Stimulated activated memory B cell treated with anti-CD40 and anti-IgM and Interleukin-4, amounts not matched to agents 10 μg/mL and 1 μg/mL and 100 μg/mL, for 72 hours (primary cell): ENCODE measurements around the gene MACC1.

Experiments used
- ATAC-seq: fragments of 150-1000 bp; cut with Tn5 transposase; 2 replicates; pipeline ENCODE4 v1.10.0; 2021
- H3K27ac Mint-ChIP-seq: one replicate; pipeline ENCODE4 v1.8.0; 2022; ENCODE audit warnings: mild to moderate bottlenecking, mixed read lengths
- H3K27me3 Mint-ChIP-seq: one replicate; pipeline ENCODE4 v1.8.0; 2022; ENCODE audit warnings: mixed read lengths
- H3K36me3 Mint-ChIP-seq: one replicate; pipeline ENCODE4 v1.8.0; 2022; ENCODE audit warnings: mixed read lengths
- H3K4me1 Mint-ChIP-seq: one replicate; pipeline ENCODE4 v1.8.0; 2022; ENCODE audit warnings: mixed read lengths
- H3K4me3 Mint-ChIP-seq: one replicate; pipeline ENCODE4 v1.8.0; 2022; ENCODE audit warnings: mild to moderate bottlenecking, moderate library complexity, mixed read lengths
- H3K9me3 Mint-ChIP-seq: one replicate; pipeline ENCODE4 v1.8.0; 2022; ENCODE audit warnings: mixed read lengths

Gene MACC1, protein sequence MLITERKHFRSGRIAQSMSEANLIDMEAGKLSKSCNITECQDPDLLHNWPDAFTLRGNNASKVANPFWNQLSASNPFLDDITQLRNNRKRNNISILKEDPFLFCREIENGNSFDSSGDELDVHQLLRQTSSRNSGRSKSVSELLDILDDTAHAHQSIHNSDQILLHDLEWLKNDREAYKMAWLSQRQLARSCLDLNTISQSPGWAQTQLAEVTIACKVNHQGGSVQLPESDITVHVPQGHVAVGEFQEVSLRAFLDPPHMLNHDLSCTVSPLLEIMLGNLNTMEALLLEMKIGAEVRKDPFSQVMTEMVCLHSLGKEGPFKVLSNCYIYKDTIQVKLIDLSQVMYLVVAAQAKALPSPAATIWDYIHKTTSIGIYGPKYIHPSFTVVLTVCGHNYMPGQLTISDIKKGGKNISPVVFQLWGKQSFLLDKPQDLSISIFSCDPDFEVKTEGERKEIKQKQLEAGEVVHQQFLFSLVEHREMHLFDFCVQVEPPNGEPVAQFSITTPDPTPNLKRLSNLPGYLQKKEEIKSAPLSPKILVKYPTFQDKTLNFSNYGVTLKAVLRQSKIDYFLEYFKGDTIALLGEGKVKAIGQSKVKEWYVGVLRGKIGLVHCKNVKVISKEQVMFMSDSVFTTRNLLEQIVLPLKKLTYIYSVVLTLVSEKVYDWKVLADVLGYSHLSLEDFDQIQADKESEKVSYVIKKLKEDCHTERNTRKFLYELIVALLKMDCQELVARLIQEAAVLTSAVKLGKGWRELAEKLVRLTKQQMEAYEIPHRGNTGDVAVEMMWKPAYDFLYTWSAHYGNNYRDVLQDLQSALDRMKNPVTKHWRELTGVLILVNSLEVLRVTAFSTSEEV

GRCh38 chr7:20217193-20217948 lies at the start of gene MACC1:
MACC1 (minus strand) TSS chr7:20217384; CDS start chr7:20161862, 55,522 bp downstream.
- Mint-ChIP-seq H3K4me3 (peak within 1 kb of the TSS; percentile 65), H3K4me1 (peaks cover 54% of the 10 kb centered on the region)

DNA sequence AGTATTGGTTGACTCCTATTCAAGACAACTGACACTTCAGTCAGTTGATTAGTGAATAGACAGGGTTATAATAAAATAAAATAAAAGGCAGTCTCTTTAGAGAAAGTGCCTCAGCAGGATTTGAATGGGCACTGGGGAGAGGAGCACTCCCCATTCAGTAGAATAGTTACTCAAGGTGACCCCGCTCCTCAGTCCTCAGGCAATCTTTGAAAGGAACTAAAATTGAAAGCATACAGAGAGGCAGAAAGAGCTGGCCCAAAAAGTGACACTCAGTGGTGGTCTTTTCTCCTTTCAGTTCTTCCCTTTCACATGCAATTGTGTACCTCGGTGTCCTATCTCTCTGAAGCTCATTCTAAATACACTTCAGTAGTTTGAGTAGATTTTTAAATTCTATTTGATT lies 47.4 kb upstream of the MACC1 start:
- Mint-ChIP-seq H3K27ac (no peak overlapping the region), H3K4me1 (peaks cover 15% of the 10 kb centered on the region), H3K27me3 (no peaks in the 10 kb centered on the region), H3K9me3 (no peaks in the 10 kb centered on the region), H3K4me3 (no peak overlapping the region), H3K36me3 (no peaks in the 10 kb centered on the region)
- ATAC-seq = no peak

More at GRCh38 chr7:20217193-20217948, at the start of gene MACC1:
- peaks cover 2% of the 10 kb centered on the region for H3K9me3 Mint-ChIP-seq
- H3K36me3 Mint-ChIP-seq = peaks cover 15% of the 10 kb centered on the region
- H3K27me3 Mint-ChIP-seq = no peaks in the 10 kb centered on the region
- peak; percentile 87 for ATAC-seq
- peak within 1 kb of the TSS; percentile 89 for H3K27ac Mint-ChIP-seq

- Mint-ChIP-seq H3K36me3 (no peaks in the 10 kb centered on the region), H3K9me3 (no peaks in the 10 kb centered on the region), H3K27me3 (no peaks in the 10 kb centered on the region)
Observed at GRCh38 chr7:20260223-20260622, 43.0 kb upstream of the MACC1 start.

GRCh38 chr7:20257212-20257611 lies 40.0 kb upstream of the MACC1 start:
- no peaks in the 10 kb centered on the region for H3K4me1 Mint-ChIP-seq
- no peak overlapping the region for H3K4me3 Mint-ChIP-seq
- H3K27ac Mint-ChIP-seq = no peak overlapping the region
- H3K27me3 Mint-ChIP-seq = no peaks in the 10 kb centered on the region
- no peak for ATAC-seq
- H3K9me3 Mint-ChIP-seq = no peaks in the 10 kb centered on the region
- no peaks in the 10 kb centered on the region for H3K36me3 Mint-ChIP-seq

More at GRCh38 chr7:20260223-20260622, 43.0 kb upstream of the MACC1 start:
- Mint-ChIP-seq H3K4me3 (no peak overlapping the region), H3K27ac (no peak overlapping the region), H3K4me1 (no peaks in the 10 kb centered on the region)
- ATAC-seq = no peak

DNA sequence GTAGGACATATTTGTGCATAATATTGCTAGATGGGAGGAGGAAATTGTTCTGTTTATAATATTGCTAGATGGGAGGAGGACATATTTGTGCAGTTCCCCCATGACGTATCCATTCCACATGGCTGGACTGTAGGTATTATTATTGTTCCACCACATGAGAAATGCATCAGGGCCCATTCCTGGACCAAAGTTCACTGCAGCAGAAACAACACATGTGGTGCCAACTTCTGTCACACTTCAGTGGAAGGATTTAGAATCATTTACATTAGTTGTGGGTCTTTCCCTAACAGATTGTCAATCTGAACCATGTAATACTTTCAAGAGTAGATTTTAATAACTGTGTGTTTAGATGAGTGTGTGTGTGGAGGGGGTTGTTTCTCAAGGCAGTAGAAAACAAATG lies 32.7 kb upstream of the MACC1 start:
- H3K9me3 Mint-ChIP-seq = no peaks in the 10 kb centered on the region
- H3K36me3 Mint-ChIP-seq = no peaks in the 10 kb centered on the region
- peaks cover 5% of the 10 kb centered on the region for H3K4me1 Mint-ChIP-seq
- H3K27me3 Mint-ChIP-seq = no peaks in the 10 kb centered on the region
- no peak overlapping the region for H3K27ac Mint-ChIP-seq
- no peak overlapping the region for H3K4me3 Mint-ChIP-seq
- no peak for ATAC-seq

GRCh38 chr7:20249376-20249775 lies 32.2 kb upstream of the MACC1 start:
- H3K4me1 Mint-ChIP-seq = peaks cover 5% of the 10 kb centered on the region
- H3K4me3 Mint-ChIP-seq = no peak overlapping the region
- H3K27me3 Mint-ChIP-seq = no peaks in the 10 kb centered on the region
- no peak overlapping the region for H3K27ac Mint-ChIP-seq
- no peaks in the 10 kb centered on the region for H3K36me3 Mint-ChIP-seq
- no peak for ATAC-seq
- no peaks in the 10 kb centered on the region for H3K9me3 Mint-ChIP-seq

- no peak overlapping the region for H3K27ac Mint-ChIP-seq
- H3K27me3 Mint-ChIP-seq = no peaks in the 10 kb centered on the region
- no peak overlapping the region for H3K4me3 Mint-ChIP-seq
- H3K9me3 Mint-ChIP-seq = no peaks in the 10 kb centered on the region
- no peaks in the 10 kb centered on the region for H3K36me3 Mint-ChIP-seq
- ATAC-seq = no peak
- H3K4me1 Mint-ChIP-seq = peaks cover 16% of the 10 kb centered on the region
Observed at GRCh38 chr7:20246236-20246635, 29.1 kb upstream of the MACC1 start.

- ATAC-seq = no peak
- Mint-ChIP-seq H3K27ac (no peak overlapping the region), H3K9me3 (no peaks in the 10 kb centered on the region), H3K36me3 (peaks cover 5% of the 10 kb centered on the region), H3K4me1 (peaks cover 33% of the 10 kb centered on the region), H3K27me3 (no peaks in the 10 kb centered on the region), H3K4me3 (no peak overlapping the region)
Observed at GRCh38 chr7:20244334-20245120, 27.3 kb upstream of the MACC1 start.

DNA sequence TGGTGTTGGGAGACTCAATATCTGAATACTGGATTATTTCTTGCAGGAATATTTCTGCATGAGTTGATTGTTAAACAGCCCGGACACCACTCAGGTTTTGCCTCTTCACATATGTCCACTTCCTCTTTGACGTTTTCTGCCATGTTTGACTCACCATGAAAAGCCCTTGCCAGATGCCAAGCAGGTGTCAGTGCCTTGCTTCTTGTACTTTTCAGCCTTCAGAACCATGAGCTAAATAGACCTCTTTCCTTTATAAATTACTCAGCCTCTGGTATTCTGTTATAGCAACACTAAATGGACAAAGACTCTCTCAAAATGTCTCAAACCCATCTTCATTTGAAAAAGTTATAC lies 24.7 kb upstream of the MACC1 start:
- Mint-ChIP-seq H3K27me3 (no peaks in the 10 kb centered on the region), H3K4me3 (no peak overlapping the region), H3K4me1 (peaks cover 56% of the 10 kb centered on the region), H3K36me3 (peaks cover 5% of the 10 kb centered on the region), H3K27ac (peak overlapping the region; percentile 89), H3K9me3 (peaks cover 2% of the 10 kb centered on the region)
- peak; percentile 54 for ATAC-seq

- Mint-ChIP-seq H3K27ac (peak overlapping the region; percentile 89), H3K36me3 (peaks cover 5% of the 10 kb centered on the region), H3K4me1 (peaks cover 57% of the 10 kb centered on the region), H3K4me3 (no peak overlapping the region), H3K27me3 (no peaks in the 10 kb centered on the region), H3K9me3 (peaks cover 2% of the 10 kb centered on the region)
- no peak for ATAC-seq
Observed at GRCh38 chr7:20241194-20241910, 24.2 kb upstream of the MACC1 start.

DNA sequence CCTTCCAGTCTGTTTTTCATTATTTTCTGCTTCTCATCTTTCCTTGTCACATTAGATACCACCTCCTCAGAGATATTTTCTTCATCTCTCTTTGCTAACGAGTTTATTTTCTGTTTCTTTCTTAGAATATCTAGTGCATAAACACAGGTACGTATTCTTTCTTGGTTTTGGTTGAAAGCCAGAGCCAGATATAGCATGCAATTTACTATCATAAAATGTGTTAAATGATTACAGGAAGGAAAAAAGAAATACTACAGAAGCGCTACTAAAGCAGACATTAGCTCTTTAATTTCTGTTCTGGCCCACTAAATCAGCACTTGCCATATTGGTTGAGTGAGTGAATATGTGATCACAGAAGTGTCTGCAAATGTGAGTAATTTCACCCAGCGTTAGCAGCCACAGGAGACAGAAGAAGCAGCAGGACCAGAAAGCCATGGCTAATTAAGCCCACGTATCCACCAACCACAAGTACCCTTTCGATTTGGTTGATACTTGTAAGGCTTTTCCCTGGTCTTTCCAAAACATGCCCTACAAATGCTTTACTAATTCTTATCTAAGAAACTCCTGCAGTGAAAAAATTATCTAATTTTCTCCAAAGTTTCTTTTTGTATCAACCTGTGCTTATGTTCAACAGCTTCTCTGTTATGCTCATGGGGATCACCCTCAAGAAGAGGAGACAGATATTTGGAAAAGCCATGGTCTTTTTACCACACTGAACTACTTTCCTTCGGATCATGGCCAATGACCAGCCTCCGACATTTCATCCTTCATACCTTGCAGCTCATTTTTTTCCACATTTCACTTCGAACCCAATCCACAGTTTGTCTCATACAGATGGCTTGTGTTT lies 23.1 kb upstream of the MACC1 start:
- Mint-ChIP-seq H3K9me3 (peaks cover 2% of the 10 kb centered on the region), H3K27ac (peak overlapping the region; percentile 89)

GRCh38 chr7:20238754-20239324 lies 21.7 kb upstream of the MACC1 start:
- Mint-ChIP-seq H3K9me3 (peaks cover 2% of the 10 kb centered on the region), H3K4me3 (peak overlapping the region; percentile 61), H3K27ac (peak overlapping the region; percentile 89), H3K36me3 (peaks cover 5% of the 10 kb centered on the region), H3K27me3 (no peaks in the 10 kb centered on the region), H3K4me1 (peaks cover 63% of the 10 kb centered on the region)
- ATAC-seq = peak; percentile 94

More for the DNA sequence above, 23.1 kb upstream of the MACC1 start:
- peak; percentile 68 for ATAC-seq
- peaks cover 5% of the 10 kb centered on the region for H3K36me3 Mint-ChIP-seq
- H3K4me1 Mint-ChIP-seq = peaks cover 63% of the 10 kb centered on the region
- H3K27me3 Mint-ChIP-seq = no peaks in the 10 kb centered on the region
- H3K4me3 Mint-ChIP-seq = peak overlapping the region; percentile 10

GRCh38 chr7:20238194-20238753 lies 21.1 kb upstream of the MACC1 start:
- Mint-ChIP-seq H3K4me1 (peaks cover 68% of the 10 kb centered on the region), H3K9me3 (peaks cover 2% of the 10 kb centered on the region), H3K27me3 (no peaks in the 10 kb centered on the region), H3K27ac (peak overlapping the region; percentile 89), H3K36me3 (peaks cover 5% of the 10 kb centered on the region), H3K4me3 (peak overlapping the region; percentile 61)
- no peak for ATAC-seq
